Neural cell (in vitro differentiated cells): ENCODE measurements around the gene KDM8. TPM values are rescaled to one million over a fixed set of nuclear protein-coding genes. Genes with fewer than 3 reads are reported as not detected.

Experiments
- H2AFZ ChIP-seq: fragments of 200-600, 300-800 bp; sonication (generic), shearing (Covaris generic); 2 replicates; pipeline ENCODE4 v1.6.0; 2014; ENCODE audit warnings: low read depth, mild to moderate bottlenecking, antibody characterized with exemption, low read length, moderate library complexity
- H3F3A ChIP-seq: fragments of 200-600 bp; shearing (Covaris generic); 2 replicates; pipeline ENCODE4 v1.6.1; 2016; ENCODE audit warnings: mild to moderate bottlenecking, moderate library complexity, mixed read lengths, antibody characterized with exemption, low read length; ENCODE audit not compliant: insufficient read depth, poor library complexity, severe bottlenecking
- H3K27ac ChIP-seq: fragments of 200-600, 300-800 bp; sonication (generic), shearing (Covaris generic); 2 replicates; pipeline ENCODE4 v1.5.1; 2014; ENCODE audit warnings: mild to moderate bottlenecking, low read length, moderate library complexity
- H3K27me3 ChIP-seq: fragments of 300-800, 200-600 bp; sonication (generic), shearing (Covaris generic); 2 replicates; pipeline ENCODE4 v1.6.0; 2014; ENCODE audit warnings: mild to moderate bottlenecking, low read depth, low read length, moderate library complexity; ENCODE audit not compliant: insufficient read depth
- H3K36me3 ChIP-seq: fragments of 300-800, 200-600 bp; sonication (generic), shearing (Covaris generic); 2 replicates; pipeline ENCODE4 v1.5.1; 2014; ENCODE audit warnings: mild to moderate bottlenecking, antibody characterized with exemption, low read length, moderate library complexity; ENCODE audit not compliant: insufficient read depth
- H3K4me2 ChIP-seq: fragments of 300-800, 200-600 bp; sonication (generic), shearing (Covaris generic); 2 replicates; pipeline ENCODE4 v1.6.0; 2014; ENCODE audit warnings: mild to moderate bottlenecking, low read length
- H3K4me3 ChIP-seq: fragments of 300-800, 200-600 bp; sonication (generic), shearing (Covaris generic); 2 replicates; pipeline ENCODE4 v1.5.1; 2014; ENCODE audit warnings: mild to moderate bottlenecking, low read length, moderate library complexity
- H3K79me2 ChIP-seq: fragments of 200-600 bp; shearing (Covaris generic); replicated peaks from 2 replicates; pipeline ENCODE4 v1.6.0; 2014; ENCODE audit warnings: mild to moderate bottlenecking, low read length, moderate library complexity; ENCODE audit not compliant: insufficient read depth
- H3K9ac ChIP-seq: fragments of 300-800, 200-600 bp; sonication (generic), shearing (Covaris generic); 2 replicates; pipeline ENCODE4 v1.6.1; 2016; ENCODE audit warnings: mild to moderate bottlenecking, low read length, mixed read lengths
- H3K9me2 ChIP-seq: fragments of 200-600 bp; shearing (Covaris generic); 2 replicates; pipeline ENCODE4 v1.6.1; 2016; ENCODE audit warnings: mild to moderate bottlenecking, low read length, mixed read lengths; ENCODE audit not compliant: insufficient read depth
- H3K9me3 ChIP-seq: fragments of 200-600, 300-800 bp; sonication (generic), shearing (Covaris generic); 2 replicates; pipeline ENCODE4 v1.6.1; 2016; ENCODE audit warnings: mild to moderate bottlenecking, mixed run types, low read length, moderate library complexity, mixed read lengths
- H4K20me1 ChIP-seq: fragments of 200-600 bp; shearing (Covaris generic); 2 replicates; pipeline ENCODE4 v1.6.1; 2016; ENCODE audit warnings: mild to moderate bottlenecking, mixed run types; ENCODE audit not compliant: insufficient read depth
- EP300 ChIP-seq: fragments of 450-650 bp; conservative IDR thresholded peaks from 2 replicates; pipeline ENCODE4 v1.6.1; 2014; ENCODE audit warnings: antibody characterized with exemption, mild to moderate bottlenecking, moderate library complexity; ENCODE audit not compliant: poor library complexity, severe bottlenecking
- EZH2 ChIP-seq: fragments of 200-600, 300-800 bp; shearing (Covaris generic), sonication (generic); IDR thresholded peaks from 2 replicates; pipeline ENCODE4 v1.6.1; 2014; ENCODE audit warnings: antibody characterized with exemption, low read length, borderline replicate concordance, mild to moderate bottlenecking; ENCODE audit not compliant: insufficient read depth, poor library complexity, severe bottlenecking
- MXI1 ChIP-seq: fragments of 450-650 bp; conservative IDR thresholded peaks from 2 replicates; pipeline ENCODE4 v1.6.1; 2014; ENCODE audit warnings: antibody characterized with exemption, mild to moderate bottlenecking; ENCODE audit not compliant: poor library complexity, severe bottlenecking
- POLR2AphosphoS5 ChIP-seq: IDR thresholded peaks from 2 replicates; pipeline ENCODE4 v1.6.1; 2012
- RAD21 ChIP-seq: fragments of 450-650 bp; conservative IDR thresholded peaks from 2 replicates; pipeline ENCODE4 v1.6.1; 2014; ENCODE audit warnings: antibody characterized with exemption, mild to moderate bottlenecking, moderate library complexity
- SMC3 ChIP-seq: fragments of 450-650 bp; conservative IDR thresholded peaks from 2 replicates; pipeline ENCODE4 v1.6.1; 2014; ENCODE audit warnings: antibody characterized with exemption, mild to moderate bottlenecking, moderate library complexity; ENCODE audit not compliant: poor library complexity
- TAF1 ChIP-seq: IDR thresholded peaks from 2 replicates; pipeline ENCODE4 v1.6.1; 2012; ENCODE audit warnings: low read depth
- polyA plus RNA-seq: library from polyadenylated mRNA; depleted of rRNA; stranded (reverse); fragments of >200 nt; gene quantifications from 2 replicates; pipeline ENCODE4 v1.2.3, GENCODE V29; 2014
- TF ChIP-seq, protein P1 (sequence below): IDR thresholded peaks from 2 replicates; pipeline ENCODE4 v1.6.1; 2012; ENCODE audit warnings: borderline replicate concordance
- TF ChIP-seq, protein P2 (sequence below): fragments of 450-650 bp; IDR thresholded peaks from 2 replicates; pipeline ENCODE4 v1.5.1; 2014; ENCODE audit warnings: antibody characterized with exemption, mild to moderate bottlenecking, moderate library complexity; ENCODE audit not compliant: poor library complexity, severe bottlenecking

KDM8 gene
- polyA plus RNA-seq, 1 donor from 2014 or later: 4.0 TPM

DNA sequence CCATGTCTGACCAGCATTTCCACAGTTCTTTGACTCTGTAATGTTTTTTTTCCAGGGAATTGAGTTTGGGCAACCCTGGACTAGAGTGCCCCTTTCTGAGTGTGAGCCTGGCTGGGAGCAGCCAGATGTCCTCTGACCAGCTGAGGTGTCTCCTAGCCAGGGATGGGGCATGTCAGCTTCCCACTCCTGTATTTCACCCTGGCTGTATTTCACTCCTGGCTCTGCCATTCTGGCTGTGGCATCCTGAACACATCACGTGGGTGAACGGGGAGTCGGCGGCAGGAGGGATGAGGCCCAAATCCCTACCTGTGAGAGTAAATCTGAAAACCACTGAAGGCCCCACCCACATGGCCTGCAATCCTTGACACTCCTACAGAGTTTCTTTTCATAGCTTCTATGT lies 31.3 kb downstream of the KDM8 start:
- Histone ChIP-seq H3K9me3 (no peaks in the 10 kb centered on the region), H3K4me2 (no peak overlapping the region), H3K36me3 (no peaks in the 10 kb centered on the region), H3F3A (no peaks in the 10 kb centered on the region), H4K20me1 (no peaks in the 10 kb centered on the region), H3K27me3 (no peaks in the 10 kb centered on the region), H3K27ac (no peak overlapping the region), H3K9ac (no peak overlapping the region), H3K79me2 (no peaks in the 10 kb centered on the region), H3K4me3 (no peak overlapping the region), H3K9me2 (no peaks in the 10 kb centered on the region), H2AFZ (no peak overlapping the region)
- no peak for TF ChIP-seq MXI1
- TF ChIP-seq TAF1: no peak
- no peak for TF ChIP-seq EP300
- no peak for TF ChIP-seq RAD21
- no peak for TF ChIP-seq SMC3
- TF ChIP-seq, protein P1, sequence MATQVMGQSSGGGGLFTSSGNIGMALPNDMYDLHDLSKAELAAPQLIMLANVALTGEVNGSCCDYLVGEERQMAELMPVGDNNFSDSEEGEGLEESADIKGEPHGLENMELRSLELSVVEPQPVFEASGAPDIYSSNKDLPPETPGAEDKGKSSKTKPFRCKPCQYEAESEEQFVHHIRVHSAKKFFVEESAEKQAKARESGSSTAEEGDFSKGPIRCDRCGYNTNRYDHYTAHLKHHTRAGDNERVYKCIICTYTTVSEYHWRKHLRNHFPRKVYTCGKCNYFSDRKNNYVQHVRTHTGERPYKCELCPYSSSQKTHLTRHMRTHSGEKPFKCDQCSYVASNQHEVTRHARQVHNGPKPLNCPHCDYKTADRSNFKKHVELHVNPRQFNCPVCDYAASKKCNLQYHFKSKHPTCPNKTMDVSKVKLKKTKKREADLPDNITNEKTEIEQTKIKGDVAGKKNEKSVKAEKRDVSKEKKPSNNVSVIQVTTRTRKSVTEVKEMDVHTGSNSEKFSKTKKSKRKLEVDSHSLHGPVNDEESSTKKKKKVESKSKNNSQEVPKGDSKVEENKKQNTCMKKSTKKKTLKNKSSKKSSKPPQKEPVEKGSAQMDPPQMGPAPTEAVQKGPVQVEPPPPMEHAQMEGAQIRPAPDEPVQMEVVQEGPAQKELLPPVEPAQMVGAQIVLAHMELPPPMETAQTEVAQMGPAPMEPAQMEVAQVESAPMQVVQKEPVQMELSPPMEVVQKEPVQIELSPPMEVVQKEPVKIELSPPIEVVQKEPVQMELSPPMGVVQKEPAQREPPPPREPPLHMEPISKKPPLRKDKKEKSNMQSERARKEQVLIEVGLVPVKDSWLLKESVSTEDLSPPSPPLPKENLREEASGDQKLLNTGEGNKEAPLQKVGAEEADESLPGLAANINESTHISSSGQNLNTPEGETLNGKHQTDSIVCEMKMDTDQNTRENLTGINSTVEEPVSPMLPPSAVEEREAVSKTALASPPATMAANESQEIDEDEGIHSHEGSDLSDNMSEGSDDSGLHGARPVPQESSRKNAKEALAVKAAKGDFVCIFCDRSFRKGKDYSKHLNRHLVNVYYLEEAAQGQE: no peak
- no peak for TF ChIP-seq POLR2AphosphoS5
- TF ChIP-seq EZH2: no peak
- TF ChIP-seq, protein P2, sequence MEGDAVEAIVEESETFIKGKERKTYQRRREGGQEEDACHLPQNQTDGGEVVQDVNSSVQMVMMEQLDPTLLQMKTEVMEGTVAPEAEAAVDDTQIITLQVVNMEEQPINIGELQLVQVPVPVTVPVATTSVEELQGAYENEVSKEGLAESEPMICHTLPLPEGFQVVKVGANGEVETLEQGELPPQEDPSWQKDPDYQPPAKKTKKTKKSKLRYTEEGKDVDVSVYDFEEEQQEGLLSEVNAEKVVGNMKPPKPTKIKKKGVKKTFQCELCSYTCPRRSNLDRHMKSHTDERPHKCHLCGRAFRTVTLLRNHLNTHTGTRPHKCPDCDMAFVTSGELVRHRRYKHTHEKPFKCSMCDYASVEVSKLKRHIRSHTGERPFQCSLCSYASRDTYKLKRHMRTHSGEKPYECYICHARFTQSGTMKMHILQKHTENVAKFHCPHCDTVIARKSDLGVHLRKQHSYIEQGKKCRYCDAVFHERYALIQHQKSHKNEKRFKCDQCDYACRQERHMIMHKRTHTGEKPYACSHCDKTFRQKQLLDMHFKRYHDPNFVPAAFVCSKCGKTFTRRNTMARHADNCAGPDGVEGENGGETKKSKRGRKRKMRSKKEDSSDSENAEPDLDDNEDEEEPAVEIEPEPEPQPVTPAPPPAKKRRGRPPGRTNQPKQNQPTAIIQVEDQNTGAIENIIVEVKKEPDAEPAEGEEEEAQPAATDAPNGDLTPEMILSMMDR: no peak

DNA sequence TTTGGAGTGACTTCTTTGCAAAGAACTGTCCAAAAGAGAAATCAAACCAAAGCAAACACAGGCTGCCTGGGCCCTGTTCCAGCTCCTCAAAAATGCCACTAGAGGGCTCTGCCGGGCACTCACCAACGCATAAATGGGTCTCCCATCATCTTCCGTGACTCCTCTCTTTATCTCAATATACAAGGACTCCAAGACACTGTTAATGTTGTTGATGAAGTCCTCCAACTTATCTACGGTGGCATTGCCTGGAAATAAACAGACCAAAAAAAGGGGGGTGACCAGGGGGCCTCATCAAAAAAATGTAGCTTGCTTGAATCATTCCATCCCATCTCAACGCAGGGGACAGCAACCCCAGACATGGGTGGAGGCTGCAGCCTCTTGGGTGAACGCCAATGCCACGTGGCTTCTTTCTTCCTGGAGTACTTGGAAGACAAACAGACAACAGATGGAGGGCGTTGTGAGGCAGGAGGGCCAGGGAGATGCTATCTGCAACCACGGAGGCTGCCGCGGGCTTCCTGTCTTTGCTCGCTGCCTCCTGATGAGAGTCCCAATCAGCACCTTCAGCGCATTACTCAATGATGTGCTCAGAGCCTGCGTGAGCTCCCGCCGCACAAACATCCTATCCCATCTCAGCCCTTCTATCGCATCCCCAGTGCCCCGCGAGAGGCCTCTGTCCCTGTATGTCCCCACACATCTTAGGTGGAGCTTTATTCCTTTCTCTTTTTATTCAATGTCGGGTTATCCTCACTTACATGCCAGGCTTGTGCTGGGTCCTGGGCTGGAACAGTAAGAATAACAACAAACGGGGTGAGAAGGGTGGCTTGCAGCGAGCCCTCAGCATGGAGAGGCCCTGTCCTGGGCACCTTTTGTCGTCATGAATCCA lies 32.0 kb downstream of the KDM8 start:
- no peak overlapping the region for H3K4me3 ChIP-seq

More for the DNA sequence above, 32.0 kb downstream of the KDM8 start:
- no peaks in the 10 kb centered on the region for H3K9me2 ChIP-seq
- TF ChIP-seq POLR2AphosphoS5 (no peak), EZH2 (no peak), EP300 (no peak), TAF1 (no peak), MXI1 (no peak), RAD21 (peak; percentile 66), SMC3 (peak; percentile 71)
- TF ChIP-seq, protein P1: no peak
- TF ChIP-seq, protein P2: peak; percentile 71
- no peak overlapping the region for H3K4me2 ChIP-seq
- no peak overlapping the region for H3K9ac ChIP-seq
- no peaks in the 10 kb centered on the region for H3K36me3 ChIP-seq
- no peaks in the 10 kb centered on the region for H3K9me3 ChIP-seq
- no peaks in the 10 kb centered on the region for H4K20me1 ChIP-seq
- H3F3A ChIP-seq: no peaks in the 10 kb centered on the region
- H3K27me3 ChIP-seq: no peaks in the 10 kb centered on the region
- H2AFZ ChIP-seq: no peak overlapping the region
- H3K27ac ChIP-seq: no peak overlapping the region
- no peaks in the 10 kb centered on the region for H3K79me2 ChIP-seq
